B cell (primary cell): ENCODE results near the gene MR1.

Experiments
- CTCF ChIP-seq: fragments of 200-600 bp; IDR thresholded peaks from one replicate; pipeline ENCODE4 v1.8.0; 2022; ENCODE audit warnings: antibody characterized with exemption, mild to moderate bottlenecking
- EZH2 ChIP-seq: IDR thresholded peaks from 2 replicates; pipeline ENCODE4 v1.6.1; 2012; ENCODE audit warnings: borderline replicate concordance, low read depth, mild to moderate bottlenecking, moderate library complexity, low read length; ENCODE audit not compliant: insufficient read depth, poor library complexity, severe bottlenecking

DNA sequence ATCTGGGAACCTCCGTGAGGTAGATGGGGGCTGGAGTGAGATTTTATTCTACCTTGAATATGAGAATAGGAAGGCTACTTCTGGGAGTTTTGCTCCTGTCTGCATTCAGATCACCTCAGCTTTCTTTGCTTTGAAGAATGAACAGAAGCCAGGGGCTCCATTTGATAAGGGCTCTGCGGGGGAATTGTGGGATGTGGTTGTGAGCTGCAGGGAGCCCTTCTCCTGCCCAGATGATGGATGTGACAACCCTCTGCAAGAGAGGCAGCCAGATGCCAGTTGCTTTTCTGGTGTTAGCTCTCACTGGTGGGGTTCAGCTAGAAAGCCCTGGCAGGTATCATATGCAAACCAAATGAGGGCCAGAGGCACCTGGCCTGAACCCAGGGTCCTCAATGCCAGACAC lies 76.2 kb downstream of the MR1 start:
- TF ChIP-seq CTCF (no peak), EZH2 (no peak)
